HL-60/S4 treated with retinoic acid at 250 ng/mL for 4 days and 3 days (cell line): ENCODE results near the gene LAT.

Experiments
- in situ Hi-C: fragments of 300-500 bp; cut with MboI; formaldehyde crosslinking; loops from 2 replicates; pipeline ENCODE4 v1.7.0; 2022; ENCODE audit warnings: low sequenced_read_pairs

The LAT gene

GRCh38 chr16:29007730-29008593 is 23.1 kb downstream of the LAT start:
- in situ Hi-C loops: no loop called here

GRCh38 chr16:29009050-29009837 is 24.4 kb downstream of the LAT start:
- in situ Hi-C loops: no loop called here

GRCh38 chr16:29009838-29010166 is 24.9 kb downstream of the LAT start:
- in situ Hi-C loops: no loop called here

- in situ Hi-C loops: no loop called here
Observed at GRCh38 chr16:29011112-29011511, 26.3 kb downstream of the LAT start.

- in situ Hi-C loops: no loop called here
Observed at GRCh38 chr16:29011851-29012250, 27.0 kb downstream of the LAT start.

- in situ Hi-C loops: no loop called here
Observed at GRCh38 chr16:29012913-29013553, 28.2 kb downstream of the LAT start.

- in situ Hi-C loops: no loop called here
Observed at GRCh38 chr16:29014561-29015069, 29.8 kb downstream of the LAT start.

- in situ Hi-C loops: no loop called here
Observed at GRCh38 chr16:29022196-29022595, 37.3 kb downstream of the LAT start.

GRCh38 chr16:29023279-29024277 is 38.7 kb downstream of the LAT start:
- in situ Hi-C loops: no loop called here

- in situ Hi-C loops: no loop called here
Observed at GRCh38 chr16:29024278-29024677, 39.4 kb downstream of the LAT start.

GRCh38 chr16:29025218-29025617 is 40.4 kb downstream of the LAT start:
- in situ Hi-C loops: no loop called here

- in situ Hi-C loops: no loop called here
Observed at GRCh38 chr16:29025735-29026134, 40.9 kb downstream of the LAT start.

GRCh38 chr16:29028457-29029167 is 43.8 kb downstream of the LAT start:
- in situ Hi-C loops: no loop called here

- in situ Hi-C loops: no loop called here
Observed at GRCh38 chr16:29029168-29029994, 44.5 kb downstream of the LAT start.

GRCh38 chr16:29030086-29030840 is 45.4 kb downstream of the LAT start:
- in situ Hi-C loops: no loop called here
